HT-29 (cell line): ENCODE results near the gene KCNJ10. TPM values are rescaled to one million over a fixed set of nuclear protein-coding genes. Genes with fewer than 3 reads are reported as not detected.

Experiments
- DNase-seq: peaks from one replicate; pipeline ENCODE4 v3.0.0-alpha.2; 2015; ENCODE audit warnings: low spot score
- total RNA-seq: library from RNA; depleted of rRNA; stranded (reverse); fragments of >200 nt; shearing (Covaris generic); gene quantifications from 2 replicates; pipeline ENCODE4 v1.2.3, GENCODE V29; 2014

The KCNJ10 gene
- total RNA-seq, 1 experiment from 2014 or later: not detected

DNA sequence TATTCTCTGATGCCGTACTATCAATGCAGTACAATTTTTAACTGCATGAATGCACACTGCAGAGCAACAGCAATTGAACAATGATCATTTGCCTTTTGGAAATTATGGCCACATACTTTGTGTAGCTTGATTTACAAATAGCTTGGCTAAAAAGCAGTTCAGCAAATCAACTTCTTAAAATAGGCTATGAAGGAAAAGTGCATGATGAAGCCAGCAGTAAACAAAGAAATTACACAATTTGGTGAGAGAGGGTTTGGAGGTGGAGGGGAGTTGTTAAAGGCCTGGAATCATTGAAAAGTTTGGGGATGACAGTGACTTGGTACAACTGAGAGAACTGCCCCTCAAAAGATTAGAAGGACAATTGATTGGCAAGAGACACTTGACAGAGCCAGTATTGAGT is 44.6 kb downstream of the KCNJ10 start:
- no peak for DNase-seq

DNA sequence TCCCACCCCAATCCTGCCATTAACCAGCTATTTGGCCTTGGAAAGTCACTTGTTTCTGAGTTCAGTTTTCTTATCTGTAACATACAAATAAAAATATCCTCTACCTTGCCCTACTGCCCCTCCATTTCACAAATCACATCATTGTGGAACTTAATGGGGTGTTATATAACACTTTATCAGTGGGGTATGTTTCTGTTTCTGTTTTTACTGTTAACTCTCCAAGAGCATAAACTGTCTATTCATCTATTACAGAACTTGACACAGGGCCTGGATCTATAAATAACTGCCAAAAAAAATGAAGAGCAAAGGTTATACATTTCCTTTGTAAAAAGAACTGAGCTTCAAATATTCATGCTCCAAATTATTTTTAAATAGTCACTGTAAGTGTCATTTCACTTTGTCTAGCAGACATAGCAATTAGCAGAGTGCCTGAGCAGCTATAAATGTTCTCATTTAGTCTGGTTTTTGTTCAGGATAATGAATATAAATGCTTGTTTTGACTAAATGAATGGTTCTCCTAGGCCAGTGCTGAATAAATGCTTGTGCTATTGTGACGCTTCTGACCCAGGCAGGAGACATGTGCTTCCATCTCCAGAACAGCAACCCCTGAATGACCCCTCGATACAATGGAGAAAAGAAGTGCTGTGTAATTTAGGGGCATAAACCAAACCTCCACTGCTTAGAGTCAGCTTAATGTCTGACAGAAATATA is 45.6 kb downstream of the KCNJ10 start:
- no peak for DNase-seq

DNA sequence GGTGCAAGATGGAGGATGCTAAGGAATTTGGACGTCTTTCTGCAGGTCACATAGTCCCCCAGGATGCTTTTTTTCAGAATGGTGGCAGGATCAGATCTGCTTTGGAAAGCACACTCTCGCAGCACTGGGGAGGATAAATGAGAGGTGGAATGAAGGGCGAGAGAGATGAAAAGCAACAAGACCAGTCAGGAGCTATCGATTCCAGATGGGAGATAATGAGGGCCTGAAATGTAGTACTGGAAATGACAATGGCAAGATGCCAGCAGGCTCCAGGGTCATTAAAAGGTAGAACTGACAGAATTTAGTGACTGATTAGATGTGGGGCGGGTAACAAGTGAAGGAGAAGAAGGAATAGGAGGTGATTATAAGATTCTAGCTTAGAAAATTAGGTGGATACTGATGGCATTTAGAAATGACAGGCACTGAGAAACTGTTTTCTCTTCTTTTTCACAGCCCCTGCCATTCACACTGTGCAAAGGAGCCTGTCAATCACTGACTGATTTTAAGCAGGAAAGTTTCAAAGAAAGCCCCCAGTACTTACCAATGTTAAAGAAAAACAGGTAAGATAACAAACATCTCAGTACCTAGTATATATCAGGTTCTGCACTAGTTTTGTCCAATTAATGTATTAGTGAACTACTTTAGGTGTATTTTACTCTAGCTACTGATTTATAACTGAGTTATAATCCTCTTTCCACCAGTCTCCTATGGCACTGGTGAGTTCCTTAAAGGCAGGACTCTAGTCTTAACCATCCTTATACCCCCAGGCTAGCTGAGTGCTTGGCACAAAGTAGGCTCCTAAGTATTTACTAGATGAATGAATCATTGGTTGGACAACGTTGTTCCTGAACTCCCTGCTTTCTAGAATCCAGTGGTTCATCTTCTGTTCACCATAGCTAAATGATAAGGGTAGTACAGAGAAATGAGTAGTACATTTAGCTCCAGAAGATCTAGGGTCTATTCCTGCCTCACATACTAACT is 47.3 kb downstream of the KCNJ10 start:
- no peak for DNase-seq

DNA sequence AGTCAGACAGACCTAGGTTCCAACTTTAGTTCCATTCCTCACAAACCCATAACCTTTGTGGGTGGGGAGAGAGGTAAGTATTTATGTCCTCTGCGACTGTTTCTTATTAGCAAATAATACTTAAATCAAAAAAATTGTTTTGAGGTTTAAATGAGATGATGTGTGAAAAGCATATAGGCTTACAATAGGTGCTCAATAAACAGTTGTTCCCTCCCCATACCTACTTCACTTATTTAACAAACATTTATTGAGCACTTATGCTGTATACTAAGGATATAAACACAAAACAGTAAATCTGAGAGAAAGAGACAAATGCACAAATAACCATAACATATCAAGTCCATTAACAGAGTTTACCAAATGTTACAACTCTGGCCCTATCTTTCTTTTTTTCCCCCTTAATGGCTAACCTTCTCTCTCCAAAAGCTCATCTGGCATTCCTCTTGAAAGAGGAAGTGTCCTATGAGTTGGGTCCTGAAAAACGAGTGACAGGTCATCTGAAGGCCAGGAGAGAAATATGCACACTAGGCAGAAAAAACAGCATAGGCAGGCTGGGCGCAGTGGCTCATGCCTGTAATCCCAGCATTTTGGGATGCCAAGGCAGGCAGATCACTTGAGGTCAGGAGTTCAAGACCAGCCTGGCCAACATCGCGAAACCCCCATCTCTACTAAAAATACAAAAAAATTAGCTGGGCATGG is 48.4 kb downstream of the KCNJ10 start:
- no peak for DNase-seq

DNA sequence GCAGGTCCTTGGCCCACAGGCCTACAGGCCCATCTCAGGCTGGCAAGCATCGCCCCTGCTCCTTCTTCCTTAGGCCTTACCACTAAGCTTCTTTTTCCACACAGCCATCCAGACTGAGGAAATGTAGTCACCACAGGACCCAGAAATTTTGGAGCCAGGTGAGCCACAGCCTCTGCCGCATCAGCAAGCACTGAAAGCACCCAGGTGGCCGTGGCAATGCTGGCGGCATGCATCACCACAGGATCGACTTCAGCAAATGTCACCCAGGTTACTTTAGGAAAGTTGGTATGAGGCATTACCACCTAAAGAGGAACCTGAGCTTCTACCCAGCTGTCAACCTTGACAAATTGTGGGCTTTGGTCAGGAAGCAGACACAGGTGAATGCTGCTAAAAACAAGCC is 49.8 kb downstream of the KCNJ10 start:
- DNase-seq: no peak

DNA sequence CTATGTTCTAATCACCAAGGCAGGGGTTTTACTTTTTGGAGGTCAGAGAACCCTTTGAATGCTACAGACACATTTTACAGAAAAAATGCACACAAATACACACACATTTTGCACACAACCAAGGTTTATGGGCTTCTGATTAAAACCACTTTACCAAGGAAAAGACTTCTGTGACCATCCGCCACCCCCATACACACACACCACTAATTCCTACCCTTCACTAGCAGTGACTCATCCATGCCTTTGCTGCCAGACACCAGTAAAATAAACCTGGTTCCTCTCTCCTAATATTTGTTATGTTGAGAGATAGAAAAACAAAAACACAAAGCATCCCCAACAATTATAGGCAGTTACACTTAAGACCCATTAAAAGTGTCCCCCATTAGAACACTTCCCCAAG is 51.1 kb downstream of the KCNJ10 start:
- DNase-seq: no peak

DNA sequence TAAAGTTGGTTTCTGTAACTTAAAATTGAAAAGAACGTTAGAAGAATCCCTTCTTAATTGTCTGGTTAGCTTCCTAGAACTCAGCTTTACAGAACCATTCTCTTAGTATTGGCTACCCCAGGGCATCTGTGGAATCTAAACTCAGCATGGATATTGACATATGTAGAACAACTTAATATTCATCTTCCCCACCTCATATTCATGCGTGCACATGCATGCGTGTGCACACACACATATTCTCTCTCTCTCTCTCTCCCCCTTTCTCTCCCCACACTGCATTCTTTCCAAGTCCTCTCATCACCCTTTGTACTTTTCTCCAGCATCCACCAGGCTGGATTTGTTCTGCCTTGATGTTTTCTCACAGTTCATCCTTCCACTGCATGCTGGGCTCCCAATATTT is 51.6 kb downstream of the KCNJ10 start:
- no peak for DNase-seq

DNA sequence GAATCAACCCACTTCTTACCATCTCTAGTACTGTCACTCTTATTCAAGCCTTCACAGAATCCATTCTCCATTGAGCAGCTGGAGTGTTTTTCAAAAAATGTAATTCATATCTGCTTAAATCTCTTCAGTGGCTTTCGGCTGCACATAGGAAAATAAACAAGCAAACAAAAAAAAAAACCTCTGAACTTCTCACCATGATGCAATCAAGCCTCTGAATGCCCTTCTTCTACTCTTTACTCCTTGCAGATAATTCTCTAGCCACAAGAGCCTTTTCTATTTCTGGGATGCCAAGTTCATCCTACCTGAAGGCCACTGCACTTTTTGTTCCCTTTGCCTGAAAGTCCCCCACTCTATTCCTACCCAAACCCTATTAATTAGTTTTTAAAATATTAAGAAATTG is 52.4 kb downstream of the KCNJ10 start:
- no peak for DNase-seq

DNA sequence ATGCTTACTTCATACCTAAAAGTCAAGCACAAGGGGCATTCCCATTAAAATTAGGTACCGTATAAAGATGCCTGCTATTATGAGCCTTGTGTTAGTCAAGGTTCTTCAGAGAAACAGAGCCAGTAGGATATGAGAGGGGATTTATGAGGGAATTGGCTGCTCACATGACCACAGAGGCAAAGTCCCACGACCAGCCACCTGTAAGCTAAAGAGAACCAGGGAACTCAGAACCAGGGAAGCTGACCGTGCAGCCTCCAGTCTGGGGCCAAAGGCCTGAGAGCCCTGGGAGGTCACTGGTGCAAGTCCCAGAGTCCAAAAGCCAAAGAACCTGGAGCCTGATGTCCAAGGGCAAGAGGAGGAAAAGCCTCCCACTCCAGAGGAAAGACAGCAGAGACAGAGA is 58.2 kb downstream of the KCNJ10 start:
- DNase-seq: no peak

DNA sequence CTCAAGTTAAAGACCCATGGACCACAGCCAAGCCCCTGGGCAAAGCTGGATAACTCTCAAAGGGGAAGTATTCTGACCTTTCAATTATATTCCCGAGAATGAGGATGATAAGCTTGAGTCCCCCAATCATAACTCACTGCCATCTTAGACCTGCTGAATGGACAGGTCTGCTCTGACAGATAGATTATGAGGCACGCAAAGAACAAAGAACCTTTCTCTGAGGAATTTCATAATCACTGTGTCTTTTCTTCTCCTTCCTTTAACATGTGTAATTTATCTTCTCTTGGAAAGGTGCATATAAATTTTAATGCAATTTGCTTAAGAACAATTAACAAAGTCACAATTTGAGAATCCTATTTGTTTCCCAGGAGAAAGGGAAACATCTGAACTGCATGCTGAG is 60.2 kb downstream of the KCNJ10 start:
- no peak for DNase-seq

DNA sequence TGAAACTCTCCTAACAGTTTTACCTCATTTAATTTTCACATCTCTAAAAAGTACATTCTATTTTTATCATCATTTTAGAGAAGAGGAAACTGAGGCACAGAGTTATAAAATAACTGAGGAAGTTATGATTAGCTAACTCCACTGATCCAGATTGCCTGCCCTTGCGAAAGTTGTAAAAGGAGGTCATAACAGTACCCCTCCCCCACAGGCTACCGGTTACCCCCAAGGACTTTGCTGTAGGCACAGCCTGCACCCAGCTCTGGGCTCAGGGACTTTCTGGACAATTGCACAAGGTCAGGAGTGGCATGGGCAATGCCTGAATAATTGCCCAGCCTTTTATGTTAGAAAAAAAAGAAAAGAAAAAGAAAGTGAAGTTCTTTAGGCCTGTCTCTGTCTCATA is 60.9 kb downstream of the KCNJ10 start:
- DNase-seq: no peak

DNA sequence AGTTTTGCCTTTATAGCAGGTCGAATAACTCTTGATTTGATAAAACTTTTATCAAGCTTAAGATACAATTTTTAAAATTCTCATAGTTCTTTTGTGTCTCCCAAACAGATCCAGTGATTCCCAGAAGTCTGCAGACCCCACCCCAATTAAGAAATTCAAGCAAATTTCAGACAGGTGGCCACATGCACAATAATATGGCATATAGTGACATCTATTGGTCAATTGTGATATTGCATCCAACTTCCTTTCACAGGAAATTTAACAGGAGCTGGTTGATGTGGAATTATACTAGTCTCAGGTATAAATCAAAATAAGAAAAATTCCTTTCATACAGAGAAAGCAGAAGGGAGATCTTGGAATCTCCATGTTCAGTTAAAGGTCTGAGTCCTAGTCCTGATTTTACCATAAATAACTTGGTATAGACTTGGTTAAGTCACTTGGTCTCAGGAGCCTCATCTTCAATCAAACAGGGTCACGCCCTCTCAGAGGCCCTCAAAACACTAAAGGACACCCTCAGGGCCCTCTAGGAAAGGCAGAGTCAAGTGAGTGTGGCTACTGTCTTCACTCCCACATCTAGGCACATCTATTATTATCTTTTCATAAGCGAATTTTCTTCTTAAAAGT is 62.3 kb downstream of the KCNJ10 start:
- peak; percentile 76 for DNase-seq

DNA sequence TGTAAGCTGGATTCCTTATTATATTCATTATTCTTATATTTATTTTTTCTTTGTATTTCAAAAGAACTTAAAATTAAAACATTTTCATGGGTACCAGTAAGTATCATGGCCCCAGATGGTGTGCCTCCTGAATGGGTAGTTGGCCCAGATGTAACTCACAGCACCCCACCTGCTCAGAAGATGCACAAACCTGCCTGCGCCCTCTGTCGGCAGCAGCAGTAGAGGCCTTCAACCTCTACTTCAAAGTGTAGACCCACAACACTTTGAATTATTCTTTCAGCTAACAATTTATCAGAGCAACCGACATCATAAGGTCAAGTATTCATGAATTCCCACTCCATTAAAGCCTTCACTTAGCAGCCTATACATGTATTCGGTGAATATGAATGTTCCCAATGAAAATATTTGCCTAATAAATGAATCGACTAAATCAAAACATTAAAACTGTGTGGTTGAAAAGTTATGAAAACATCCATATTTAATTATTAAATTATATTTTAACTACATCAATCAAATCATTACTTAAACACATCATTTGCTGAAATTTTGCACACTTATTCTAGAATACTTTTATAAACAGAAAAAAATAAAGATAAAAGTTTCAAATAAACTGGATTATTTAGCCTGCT is 63.5 kb downstream of the KCNJ10 start:
- DNase-seq: peak; percentile 83

DNA sequence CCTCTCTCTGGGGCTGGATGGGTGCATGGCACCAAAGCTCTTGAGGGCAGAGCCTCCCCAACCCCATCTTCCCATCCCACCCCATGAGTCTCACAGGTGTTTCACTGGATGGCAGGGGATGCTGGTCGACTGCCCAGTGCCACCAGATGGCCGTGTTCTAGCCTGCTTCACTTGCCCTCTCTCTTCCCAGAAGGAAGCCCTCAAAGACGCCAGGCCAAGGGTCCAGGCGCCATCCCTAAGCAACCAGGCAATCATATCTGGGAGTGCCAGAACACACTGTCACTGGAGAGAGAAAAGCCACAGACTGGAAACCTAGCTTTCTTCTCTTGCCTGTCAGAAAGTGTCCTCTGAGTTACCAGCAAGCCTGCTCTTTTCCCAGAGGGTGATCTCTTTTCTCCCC is 64.9 kb downstream of the KCNJ10 start:
- DNase-seq: no peak

DNA sequence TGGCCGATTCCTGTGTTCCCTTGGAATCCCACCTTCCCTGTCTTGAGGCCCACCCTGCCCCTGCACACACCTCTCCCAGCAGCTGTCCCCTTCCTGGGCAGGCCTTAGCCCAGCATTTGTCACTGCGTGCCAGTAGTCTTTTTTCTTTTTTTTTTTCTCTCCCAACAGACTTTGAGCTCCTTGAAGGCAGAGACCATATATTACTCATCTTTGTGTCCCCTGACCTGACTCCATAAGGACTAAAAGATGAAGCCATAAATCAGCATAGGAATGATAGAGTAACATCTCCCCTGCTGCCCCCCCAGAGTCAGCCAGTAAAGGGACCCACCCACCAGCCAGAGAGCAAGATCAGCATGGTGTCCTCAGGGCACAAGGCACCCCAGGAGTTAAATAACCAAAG is 65.5 kb downstream of the KCNJ10 start:
- no peak for DNase-seq

DNA sequence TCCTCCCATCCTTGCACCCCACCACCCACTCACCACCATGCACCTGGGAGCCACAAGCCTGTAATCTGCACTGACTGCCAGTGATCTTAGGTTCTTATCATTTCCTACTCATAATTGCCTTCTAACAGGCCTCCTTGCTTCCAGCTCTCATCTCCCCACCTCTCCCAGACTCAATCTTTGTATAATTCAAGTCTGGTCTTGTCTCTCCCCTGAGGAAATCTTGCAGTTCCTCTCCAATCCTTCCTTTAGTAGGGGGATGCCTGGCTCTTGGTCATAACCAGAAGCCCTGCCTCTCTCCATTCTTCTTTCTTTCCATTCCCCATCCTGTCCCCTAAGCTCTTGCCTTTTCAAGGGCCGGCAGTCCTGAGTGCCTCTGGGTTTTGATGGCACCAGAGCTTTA is 66.0 kb downstream of the KCNJ10 start:
- no peak for DNase-seq

DNA sequence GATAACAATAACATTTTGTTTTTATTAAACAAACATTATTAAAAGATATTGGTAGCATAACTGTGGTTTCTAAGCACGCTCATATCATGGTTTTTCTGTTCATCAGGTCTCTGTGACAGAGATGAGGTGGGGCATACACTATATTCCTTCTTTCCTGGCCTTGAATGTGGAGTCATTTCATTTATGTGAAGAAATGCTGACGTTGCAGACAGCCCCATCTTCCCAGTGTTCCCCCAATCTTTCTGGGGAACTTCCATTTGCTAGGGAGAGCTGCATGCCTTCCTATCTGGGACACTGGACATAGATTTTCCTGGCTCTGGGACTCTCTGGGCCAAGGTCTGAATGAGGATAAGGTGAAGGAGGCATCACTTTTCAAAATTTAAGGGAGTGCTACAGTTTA is 68.5 kb downstream of the KCNJ10 start:
- no peak for DNase-seq

DNA sequence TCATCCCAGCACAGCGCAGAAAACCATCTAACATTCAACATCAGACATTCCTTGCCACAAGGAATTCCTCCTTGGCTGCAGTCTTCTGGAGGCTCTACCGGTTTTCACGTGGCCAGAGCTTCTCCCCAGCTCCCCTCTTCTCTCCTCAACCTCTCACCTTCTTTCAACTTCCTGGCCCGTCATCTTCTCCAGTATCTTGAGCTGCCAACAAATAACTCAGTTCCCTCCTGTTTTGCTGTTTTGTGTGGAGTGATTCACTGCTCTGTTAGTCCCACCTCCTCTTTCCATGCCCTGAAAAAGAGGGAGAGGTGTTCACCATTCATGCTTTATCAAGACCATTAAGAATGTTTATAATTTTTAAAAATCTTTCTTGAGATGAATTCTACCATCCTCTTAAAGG is 70.8 kb downstream of the KCNJ10 start:
- no peak for DNase-seq

DNA sequence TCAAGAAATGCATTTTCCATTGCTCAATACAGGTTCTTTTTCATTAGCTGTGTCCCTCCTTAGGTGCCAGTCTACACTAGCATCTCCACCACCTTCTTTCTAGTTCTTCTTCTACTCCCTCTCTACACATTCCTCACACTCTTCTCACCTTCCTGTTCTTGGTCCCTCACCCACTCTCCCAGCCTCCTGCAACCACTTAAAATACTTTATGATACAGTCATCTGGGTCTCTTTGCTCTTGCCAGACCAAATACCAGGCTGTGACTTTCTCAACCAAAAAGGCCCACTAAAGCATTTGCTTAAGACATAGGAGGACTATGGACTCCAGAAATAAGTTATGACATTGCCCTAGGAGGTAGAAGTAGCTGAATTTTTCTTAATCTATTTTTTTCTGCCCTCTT is 73.3 kb downstream of the KCNJ10 start:
- DNase-seq: no peak

DNA sequence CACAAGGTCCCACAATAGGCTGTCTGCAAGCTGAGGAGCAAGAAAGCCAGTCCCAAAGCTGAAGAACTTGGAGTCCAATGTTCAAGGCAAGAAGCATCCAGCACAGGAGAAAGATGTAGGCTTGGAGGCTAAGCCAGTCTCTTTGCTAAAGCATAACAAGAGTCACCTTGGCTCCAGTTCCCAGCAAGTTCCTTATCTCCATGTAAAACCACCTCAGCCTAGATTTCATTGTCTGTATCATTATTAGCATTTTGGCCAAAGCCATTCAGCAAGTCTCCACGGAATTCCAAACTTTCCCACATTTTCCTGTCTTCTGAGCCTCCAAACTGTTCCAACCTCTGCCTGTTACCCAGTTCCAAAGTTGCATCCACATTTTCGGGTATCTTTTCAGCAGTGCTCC is 75.1 kb downstream of the KCNJ10 start:
- no peak for DNase-seq

DNA sequence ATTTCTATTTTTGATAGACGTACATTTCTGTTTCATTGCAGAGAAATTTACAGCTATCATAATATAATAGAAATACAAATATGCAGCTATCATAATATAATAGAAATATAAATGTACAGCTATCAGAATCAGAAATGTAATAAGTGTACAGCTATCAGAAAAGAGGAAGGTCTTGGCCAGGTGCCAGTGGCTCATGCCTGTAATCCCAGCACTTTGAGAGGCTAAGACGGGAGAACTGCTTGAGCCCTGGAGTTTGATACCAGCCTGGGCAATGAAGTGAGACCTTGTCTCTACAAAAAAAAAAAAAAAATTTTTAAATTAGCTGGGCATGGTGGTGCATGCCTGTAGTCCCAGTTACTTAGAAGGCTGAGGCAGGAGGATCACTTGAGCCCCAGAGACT is 76.0 kb downstream of the KCNJ10 start:
- no peak for DNase-seq
